GM21529 (cell line): Measurements from ENCODE around the gene HELZ2.

Experiments used
- ATAC-seq: cut with Tn5 transposase; IDR thresholded peaks from one replicate; pipeline ENCODE4 v1.9.1; 2021; ENCODE audit not compliant: unreplicated experiment

Gene HELZ2

DNA sequence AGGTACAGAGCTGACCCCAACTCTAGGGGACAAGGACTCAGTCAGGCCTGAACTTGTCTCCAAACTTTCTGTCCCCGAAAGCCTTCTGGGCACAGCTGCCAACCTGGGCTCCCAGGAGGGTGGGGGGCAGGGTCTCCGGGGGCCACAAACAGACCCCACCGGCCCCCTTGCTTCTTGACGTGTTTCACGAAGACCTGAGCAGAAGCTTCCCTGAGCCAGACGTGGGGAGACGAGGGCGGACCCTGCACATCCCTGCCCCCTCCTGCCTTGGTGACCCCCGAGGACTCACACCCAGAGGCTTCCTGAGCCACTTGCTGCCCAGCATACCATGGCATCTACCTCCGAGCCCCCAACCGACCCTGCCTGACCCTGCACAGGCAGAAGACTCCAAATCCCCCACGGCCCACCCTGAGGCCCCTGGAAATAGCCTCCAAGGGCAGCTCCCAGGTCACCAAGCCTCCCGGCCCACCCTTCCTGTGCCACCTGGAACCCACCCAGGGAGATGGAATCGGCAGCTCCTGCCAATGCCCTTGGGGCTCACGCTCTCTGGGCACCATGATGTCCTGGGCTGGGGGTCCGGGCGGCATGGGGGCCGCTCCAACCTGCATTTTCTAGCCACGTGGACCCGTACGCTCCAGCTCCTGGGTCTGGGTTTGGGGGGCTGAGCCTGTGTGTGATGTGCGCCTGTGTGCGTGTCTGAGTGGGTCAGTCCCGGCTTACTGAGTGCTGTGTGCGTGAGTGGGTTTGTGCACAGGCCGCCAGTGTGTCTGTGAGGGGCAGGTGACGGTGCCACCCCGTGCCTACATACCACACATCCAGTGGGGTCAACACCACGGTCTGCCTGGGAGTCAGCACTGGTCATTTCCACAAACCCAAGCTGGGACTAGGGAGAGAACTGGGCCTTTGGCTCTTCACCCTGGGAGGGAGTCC is 34.3 kb downstream of the HELZ2 start:
- no peak for ATAC-seq

DNA sequence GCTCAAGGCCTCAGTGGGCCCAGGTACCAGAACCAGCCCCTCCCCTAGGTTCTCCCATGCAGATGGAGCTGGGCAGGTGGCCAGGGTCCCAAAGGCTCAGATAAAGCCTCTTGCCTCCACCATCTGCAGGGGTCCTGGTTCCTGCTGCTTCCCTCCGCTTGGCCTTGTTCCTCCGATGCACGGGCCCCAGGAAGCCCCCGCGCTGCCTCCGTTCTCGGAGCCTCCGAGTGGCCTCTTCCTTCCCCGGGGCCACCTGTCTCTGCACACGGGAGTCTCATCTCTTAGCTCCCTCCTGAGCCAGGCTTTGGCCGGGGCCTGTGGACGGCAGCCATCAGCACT is 35.0 kb downstream of the HELZ2 start:
- ATAC-seq = no peak

DNA sequence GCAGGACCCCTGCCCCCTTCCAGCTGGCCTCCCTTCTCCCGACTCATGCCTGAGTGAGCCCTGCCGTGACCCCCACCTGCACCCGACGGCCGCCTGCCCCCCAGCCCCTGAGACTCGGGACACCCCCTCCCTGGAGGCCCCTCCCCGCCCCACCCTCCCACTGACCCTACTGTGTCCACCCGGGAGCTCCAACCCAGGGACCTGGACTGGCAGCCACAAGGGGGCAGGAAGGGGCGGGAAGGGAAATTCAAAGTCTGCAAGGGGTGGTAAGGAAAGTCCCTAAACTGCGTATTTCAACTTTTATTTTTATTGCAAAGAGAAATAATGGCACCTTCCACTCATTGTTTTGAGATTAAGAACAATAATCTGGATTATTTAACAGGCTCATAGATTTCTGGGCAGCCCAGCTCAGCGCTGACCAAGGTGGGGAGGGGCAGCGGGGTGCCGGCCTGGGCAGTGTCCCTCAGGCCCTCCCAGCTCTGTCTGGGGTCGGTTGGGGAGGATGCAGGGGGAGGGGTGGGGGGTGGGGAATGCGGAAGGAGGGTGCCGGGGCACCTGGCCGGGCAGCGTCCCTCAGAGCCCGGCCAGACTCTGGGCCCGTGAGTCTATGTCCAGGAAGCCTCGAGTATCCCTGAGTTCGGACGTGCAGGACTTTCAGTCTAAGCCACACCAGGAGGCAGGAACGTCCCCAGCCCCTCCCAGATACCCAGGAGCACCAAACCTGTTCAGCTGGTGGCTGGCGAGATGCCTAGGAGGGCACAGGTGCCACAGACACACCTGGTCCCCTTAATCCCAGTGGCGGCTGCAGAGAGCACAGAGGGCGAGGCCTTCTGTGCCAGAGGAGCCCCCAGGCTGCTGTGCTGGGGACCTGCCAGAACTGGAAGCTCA is 35.6 kb downstream of the HELZ2 start:
- ATAC-seq = no peak

DNA sequence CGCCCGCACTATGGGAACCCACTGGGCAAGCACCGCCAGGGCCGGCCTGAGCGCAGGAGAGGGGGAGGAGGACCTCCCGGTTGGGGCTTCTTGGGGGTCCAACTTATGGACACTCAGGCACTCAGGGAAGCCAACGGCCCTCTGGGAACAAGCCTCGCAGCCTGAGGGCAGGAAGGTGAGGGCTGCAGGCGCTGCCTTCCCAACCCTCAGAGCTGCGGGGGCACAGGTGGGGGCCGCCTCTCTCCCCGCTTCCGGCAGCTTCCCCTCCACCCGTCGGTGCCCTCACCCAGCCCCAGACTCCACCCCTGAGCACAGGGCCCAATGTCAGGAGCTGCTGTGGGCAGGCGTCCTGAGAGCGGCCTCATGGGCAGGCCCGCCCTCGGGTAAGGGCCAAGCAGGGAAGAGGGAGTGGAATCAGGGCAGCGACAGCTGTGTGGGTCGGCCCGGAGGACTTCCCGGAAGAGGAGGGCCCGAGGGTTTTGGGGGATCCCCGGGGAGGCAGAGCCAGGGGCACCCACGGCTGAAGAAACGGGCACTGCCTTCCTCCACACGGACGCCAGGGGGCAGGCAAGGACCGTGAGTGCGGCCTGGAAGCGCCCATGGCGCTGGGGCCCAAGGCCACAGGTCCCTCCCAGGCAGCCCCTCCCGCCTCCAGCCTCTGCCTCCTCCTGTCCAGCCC is 36.4 kb downstream of the HELZ2 start:
- peak; percentile 81 for ATAC-seq

DNA sequence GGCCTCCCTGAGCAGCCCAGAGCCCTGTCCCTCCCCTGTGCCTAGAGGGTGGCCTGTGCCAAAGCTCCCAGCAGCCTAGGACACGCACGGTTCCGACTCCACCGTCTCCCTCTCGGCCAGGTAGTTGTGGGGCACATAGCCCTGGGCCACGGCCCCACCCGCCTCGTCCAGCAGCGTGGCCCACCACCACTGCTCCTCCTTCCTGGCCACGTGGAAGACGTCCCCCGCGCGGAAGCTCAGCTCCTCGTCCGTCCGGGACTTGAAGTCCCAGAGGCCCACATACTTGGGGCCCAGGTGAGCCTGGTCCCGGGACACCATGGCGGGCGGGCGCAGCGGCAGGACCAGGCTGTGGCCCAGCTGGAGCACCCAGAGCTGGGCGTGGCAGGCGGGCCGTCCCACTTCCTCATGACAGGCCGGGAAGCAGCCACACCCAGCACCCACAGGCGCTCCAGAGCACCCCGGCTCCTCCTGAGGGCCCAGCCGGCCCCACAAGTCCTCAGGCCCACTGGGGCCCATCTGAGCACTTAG is 37.0 kb downstream of the HELZ2 start, which contains the start of gene PTK6:
Gene PTK6 (minus strand): TSS at position 380 of the 528 bp plus-strand sequence. CDS start 62 bp downstream, at position 318.
- peak; percentile 26 for ATAC-seq

DNA sequence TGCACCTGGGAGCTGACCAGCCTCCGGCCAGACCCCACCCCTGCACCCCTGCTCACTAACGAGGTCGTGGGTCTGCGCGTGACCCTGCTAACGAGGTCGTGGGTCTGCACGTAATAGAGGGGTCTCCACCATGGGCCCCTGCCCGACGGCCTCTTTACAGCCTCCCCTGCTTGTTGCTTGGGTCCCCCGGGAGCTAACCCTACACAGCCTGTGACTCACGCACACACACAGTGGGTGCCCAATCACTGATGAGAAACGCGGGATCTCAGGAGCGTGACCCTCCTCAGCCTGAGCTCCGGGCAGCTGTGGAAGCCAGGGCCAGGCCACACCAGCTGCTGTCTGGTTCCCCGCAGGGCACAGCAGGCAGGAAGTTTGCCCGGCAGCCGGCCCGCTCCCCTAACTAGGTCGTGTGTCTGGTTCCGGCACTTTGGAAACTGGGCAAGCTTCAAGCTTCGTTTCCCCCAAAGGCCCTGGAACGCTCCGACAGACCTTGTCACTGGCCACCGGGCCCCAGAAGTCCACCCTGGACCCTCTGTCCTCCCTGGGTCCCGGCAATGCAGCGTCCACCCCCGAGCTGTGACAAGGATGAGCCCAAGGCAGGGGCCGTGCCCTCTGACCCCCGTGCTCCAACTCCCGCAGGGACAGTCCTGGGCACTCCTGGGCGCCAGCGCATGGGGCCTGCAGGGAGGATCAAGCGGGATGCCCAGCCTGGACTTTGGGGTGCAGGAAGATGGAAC is 37.6 kb downstream of the HELZ2 start:
- no peak for ATAC-seq

DNA sequence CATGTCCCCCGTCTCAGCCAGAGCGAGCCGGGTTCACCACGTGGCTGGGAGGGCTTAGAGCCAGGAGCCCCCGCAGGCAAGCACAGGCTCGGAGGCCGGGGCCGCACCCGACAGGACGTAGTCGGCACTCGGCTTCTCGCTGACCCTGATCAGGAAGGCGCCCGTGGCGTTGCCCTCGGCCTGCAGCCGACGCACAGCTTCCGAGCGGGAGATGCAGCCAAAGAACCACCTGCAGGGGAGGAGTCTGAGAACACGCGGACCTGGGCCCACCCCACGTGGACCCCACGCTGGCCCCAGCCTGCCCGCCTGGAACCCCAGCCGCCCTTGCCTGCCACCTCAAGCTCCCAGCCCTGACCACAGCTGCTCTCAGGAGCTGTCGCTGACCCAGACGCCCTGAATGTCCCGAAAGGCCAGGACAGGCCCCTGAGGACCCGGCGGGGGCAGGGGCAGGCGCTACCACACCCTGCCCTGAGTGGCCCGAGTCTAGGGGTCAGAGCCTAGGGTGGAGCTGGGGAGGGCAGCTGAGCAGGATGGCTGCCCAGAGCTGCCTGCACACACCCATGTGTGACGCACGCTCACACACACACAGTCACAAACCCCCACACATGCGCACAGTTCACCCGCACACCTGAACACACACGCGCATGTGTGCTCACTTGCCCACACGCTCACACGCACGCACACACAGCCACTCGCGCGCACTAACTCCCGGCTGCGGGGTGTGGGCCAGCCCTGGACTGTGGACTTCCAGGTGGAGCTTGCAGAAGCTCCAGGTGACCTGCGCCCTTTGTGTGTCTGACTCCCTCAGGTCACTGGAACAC is 39.0 kb downstream of the HELZ2 start:
- no peak for ATAC-seq

DNA sequence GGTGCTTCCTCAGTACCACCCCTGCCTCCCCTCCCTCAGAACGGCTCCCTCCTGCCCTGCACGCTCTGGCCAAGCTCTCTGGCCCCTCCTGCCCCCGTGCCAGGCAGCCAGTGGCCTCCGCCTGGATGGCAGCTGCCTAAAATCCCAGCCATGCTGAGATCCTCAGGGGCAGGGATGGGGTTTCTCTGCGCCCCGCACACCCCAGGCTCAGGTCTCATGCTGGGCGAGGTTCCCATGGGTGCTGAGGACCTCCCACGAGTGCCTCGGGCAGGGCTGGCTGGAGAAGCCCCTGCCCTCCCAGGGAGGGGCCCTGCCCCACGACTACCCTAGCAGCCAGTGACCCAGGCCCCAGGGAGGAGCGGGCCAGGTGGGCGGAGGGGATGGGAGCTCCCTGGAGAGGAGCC is 39.6 kb downstream of the HELZ2 start:
- ATAC-seq = no peak

DNA sequence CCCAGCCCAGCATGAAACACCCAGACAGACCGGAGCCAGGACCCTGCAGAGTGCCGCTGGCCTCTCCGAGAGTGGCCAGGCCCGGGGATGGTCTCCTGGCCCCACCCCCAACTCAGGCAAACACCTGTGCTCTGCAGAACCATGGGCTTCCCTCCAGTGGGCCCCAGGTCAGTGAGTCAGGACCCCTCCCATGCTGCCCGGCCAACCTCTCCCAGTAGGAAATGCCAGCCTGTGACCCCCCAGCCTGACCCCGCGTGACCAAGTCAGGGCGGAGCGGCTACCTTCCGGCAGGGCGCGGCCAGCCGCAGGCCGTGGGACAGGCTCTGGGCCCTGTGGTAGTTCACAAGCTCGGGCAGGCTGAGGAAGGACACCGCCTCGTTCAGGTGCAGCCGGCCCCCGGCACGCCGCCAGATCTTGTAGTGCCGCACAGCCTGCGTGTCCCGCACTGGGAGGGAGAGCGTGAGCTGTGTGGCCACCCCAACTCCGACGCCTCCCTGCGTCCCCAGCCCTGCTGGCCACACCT is 40.1 kb downstream of the HELZ2 start:
- no peak for ATAC-seq

DNA sequence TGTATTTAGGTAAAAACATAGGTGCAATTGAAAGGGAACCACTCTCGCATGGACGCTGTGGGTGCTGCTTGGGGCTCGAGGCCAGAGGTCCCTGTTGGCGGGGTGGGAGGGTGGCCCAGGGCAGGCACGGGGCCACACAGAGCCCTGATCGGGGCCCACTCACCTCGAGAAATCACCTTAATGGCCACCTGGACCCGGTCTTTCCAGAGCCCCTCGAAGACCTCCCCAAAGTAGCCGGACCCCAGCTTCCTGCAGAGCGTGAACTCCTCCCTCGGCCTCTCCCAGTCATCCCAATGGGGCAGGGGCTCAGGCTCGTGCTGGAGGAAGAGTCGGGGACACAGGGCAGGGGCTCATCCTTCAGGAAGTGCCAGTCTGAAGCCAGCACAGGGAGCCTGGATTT is 40.7 kb downstream of the HELZ2 start:
- ATAC-seq = no peak

DNA sequence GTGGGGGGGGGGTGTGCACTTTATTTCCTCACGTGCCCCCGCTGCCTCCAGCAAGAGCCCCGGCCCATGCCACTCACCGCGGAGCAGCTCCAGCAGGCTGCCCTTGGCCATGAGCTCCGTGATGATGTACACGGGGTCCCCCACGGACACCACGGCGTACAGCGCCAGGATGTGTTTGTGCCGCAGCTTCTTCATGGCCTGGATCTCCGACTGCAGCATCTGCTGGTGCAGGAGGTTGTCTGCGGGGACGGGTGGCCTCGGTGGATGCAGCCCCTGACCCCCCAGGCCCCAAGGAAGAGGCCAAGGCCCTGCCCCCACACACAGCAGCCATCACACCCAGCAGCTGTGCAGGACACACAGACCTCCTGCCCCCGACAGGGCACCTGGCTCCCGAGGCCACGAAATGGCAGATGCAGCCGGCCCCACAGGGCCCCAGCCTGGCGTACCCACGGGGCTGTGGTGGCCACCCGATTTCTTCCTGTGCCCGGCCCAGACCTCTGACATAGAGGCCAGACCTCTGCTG is 41.5 kb downstream of the HELZ2 start:
- no peak for ATAC-seq

DNA sequence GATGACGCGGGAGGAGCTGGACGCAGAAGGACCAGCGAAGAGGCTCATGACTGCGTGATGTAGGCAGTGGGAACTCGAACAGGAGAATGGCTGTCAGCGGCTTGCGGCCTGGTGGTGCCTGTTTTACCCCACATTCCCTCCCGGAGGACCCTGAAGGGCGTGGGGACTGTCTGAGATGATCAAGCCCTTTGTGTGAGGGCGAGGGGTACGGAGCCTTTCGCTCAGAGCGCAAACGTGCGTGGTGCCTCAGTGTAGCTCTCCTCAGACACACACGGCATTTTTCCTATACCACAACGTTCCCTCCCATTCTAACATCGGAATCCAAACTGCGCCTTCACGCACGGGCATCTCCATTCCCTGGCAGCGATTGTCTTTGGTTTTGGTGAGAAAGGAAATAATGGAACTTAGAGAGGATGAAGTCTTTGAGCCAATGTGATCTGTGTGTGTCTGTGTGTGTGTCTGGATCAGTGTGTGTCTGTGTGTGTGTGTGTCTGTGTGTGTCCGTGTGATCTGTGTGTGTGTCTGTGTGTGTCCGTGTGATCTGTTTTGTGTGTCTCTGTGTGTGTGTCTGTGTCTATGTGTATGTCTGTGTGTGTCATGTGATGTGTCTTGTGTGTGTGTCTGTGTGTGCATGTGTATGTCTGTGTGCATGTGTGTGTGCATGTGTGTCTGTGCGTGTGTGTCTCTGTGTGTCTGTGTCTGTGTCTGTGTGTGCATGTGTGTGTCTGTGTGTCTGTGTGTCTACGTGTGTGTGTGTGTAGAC is 42.2 kb downstream of the HELZ2 start:
- no peak for ATAC-seq

DNA sequence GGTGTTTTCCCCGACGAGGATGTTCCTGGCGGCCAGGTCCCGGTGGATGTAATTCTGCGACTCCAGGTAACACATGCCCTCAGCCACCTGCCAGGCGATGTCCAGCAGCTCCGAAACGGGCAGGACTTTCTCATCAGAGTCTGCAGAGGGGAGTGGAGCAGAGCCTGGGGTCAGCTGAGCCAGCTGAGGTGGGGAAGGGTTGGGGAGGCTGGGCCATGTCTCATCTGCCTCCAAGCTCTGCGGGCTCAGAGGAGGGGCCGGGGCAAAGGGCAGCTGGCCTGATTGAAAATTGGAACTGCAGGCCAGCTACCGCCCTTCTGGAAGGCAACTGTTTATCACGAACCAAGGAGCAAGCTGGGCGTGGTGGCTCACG is 43.3 kb downstream of the HELZ2 start:
- ATAC-seq = no peak

DNA sequence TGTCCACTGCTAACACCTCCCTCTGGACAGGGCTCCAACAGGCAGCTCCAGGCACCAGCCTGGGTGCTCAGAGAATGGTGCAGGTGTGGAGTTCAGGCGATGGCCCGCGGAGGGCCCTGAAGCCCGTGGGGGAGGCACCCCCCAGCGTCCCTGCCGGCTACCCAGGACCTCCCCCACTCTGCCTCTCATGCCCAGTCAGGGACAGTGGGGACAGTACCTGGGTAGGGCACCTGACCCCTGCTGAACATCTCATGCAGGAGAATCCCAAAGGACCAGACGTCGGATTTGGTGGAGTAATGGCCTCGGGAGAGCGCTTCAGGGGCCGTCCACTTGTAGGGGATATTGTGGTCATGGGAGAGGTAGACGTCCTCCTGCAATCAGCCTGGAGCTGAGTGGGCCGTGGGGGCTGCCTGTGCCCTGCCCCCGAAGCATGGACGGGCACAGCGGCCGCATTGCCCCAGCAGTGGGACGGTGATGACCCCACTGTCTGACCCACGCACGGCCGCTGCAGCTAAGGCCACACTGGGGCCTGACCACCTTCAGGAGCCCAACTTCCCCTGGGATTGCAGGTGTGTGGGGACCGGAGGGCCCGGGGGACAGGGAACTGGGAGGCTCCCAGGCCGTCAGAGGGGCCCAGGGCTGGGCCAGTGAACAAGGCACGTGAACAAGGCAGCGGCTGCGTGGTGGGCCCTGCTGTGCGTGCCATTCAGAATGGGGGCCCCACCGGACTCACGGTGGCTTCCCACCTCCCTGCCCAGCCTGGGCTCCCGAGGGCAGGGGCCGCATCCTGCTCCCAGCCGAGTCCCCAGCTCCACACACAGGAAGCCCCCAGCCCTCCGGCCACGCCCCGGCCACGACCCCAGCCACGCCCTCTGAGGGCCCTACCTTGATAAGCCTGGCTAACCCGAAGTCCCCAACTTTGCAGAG is 43.9 kb downstream of the HELZ2 start:
- no peak for ATAC-seq

DNA sequence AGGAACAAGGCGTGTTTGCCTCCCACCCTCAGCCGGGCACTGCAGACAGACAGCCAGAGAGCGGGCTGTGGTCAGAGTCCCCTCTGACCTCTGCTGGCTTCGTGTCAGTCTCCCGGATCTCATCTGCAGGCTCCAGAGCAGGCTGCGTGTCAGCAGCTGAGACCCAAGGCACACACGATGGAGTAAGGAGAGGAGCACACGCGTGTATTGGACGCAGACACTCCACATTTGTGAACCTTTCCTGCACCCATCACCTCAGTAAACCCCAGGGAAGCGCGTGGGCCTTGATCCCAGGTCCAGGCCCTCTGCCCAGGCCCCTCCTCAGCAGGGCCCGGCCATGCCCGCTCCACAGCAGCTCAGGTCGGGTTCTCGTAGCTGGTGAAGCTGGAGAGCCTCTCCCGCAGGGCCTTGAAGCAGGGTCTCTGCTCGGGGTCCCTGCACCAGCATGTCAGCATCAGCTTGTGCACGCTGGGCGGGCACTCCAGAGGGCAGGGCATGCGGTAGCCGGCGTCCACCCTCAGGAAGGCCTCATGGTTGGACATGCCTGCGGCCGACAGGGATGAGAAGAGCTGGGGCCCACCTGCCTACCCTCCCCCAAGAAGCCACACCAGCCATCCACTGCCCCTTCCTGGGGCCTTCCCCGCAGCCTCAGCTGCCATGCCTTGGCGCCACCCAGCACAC is 44.7 kb downstream of the HELZ2 start:
- ATAC-seq = no peak

DNA sequence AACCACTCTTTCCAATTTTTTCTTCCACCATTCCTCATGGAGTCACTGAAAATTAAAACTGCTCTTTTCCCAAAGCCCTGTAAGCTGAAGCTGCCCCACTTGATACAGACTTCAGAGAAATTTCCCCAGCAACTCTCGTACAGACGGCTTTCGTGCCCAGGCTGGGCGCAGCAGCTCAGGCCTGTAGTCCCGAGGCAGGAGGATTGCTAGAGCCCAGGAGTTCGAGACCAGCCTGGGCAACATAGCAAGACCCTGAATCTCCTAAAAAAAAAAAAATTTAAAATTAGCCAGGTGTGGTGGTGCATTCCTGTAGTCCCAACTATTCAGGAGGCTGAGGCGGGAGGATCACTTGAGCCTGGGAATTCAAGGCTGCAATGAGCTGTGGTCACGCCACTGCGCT is 46.9 kb downstream of the HELZ2 start:
- no peak for ATAC-seq

DNA sequence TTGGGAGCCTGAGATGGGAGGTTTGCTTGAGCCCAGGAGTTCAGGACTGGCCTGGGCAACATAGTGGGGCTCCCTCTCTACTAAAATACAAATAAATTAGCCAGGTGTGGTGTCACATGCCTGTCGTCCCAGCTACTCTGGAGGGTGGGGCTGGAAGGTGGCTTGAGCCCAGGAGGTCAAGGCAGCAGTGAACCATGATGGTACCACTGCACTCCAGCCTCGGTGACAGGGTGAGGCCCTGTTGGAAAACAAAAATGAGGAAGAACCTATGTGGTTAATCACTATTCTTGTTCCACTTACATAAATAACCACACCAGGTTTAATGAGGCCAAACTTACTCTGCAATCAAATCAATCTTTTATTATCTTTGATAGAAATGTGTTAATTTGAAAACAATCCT is 48.1 kb downstream of the HELZ2 start:
- ATAC-seq = no peak
